Measurements from ENCODE around the gene TRABD2A.
"Not testable (repeated sequence)": the region's sequence is repeated elsewhere in the genome, so short reads cannot be mapped to it uniquely, and the experiment has no call there.

Gene TRABD2A, protein sequence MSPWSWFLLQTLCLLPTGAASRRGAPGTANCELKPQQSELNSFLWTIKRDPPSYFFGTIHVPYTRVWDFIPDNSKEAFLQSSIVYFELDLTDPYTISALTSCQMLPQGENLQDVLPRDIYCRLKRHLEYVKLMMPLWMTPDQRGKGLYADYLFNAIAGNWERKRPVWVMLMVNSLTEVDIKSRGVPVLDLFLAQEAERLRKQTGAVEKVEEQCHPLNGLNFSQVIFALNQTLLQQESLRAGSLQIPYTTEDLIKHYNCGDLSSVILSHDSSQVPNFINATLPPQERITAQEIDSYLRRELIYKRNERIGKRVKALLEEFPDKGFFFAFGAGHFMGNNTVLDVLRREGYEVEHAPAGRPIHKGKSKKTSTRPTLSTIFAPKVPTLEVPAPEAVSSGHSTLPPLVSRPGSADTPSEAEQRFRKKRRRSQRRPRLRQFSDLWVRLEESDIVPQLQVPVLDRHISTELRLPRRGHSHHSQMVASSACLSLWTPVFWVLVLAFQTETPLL

GRCh38 chr2:84880645-84881521 is at the start of gene TRABD2A:
TSS of gene TRABD2A (minus strand) at chr2:84881084. CDS start at chr2:84881039, 45 bp downstream.
- DNase-seq, result no peak

GRCh38 chr2:84927275-84927627 is 46.4 kb upstream of the TRABD2A start:
- no peak for DNase-seq

DNA sequence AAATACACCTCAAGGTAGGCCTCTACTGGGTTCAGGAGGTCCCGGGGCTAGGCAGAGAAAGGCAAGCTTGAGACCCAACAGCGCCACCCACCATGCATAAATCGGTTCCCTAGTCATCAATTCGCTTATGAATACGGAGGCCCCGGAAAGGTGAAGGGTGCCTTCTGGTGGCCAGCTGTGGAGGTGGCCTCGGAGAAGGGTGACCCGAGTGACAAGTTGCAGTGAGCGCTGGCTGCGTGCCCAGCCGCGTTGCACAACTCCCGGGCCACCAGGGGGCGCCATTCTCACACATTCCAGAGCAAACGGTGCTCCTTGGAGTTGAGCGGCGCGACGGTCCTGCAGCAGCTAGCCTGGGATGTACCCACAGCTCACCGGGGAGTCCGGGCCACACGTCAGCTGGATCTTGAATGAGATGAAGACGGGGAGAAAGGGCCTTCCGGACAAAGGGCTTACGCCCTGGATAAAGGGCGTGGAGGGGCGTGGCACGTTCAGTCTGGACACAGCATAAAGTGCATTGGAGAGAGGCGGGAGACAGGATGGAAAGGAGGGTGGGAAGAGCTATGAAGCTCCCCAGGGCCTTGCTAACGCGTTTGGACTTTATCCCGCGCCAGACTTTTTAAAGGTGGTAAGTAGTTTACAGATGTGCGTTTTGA is 45.0 kb upstream of the TRABD2A start:
- peak; percentile 84 for DNase-seq

- no peak for DNase-seq
Measured at GRCh38 chr2:84925336-84925723, 44.4 kb upstream of the TRABD2A start.

GRCh38 chr2:84924173-84925106 is 43.6 kb upstream of the TRABD2A start:
- DNase-seq, result no peak

- DNase-seq, result no peak
Measured at GRCh38 chr2:84923009-84923408, 42.1 kb upstream of the TRABD2A start.

DNA sequence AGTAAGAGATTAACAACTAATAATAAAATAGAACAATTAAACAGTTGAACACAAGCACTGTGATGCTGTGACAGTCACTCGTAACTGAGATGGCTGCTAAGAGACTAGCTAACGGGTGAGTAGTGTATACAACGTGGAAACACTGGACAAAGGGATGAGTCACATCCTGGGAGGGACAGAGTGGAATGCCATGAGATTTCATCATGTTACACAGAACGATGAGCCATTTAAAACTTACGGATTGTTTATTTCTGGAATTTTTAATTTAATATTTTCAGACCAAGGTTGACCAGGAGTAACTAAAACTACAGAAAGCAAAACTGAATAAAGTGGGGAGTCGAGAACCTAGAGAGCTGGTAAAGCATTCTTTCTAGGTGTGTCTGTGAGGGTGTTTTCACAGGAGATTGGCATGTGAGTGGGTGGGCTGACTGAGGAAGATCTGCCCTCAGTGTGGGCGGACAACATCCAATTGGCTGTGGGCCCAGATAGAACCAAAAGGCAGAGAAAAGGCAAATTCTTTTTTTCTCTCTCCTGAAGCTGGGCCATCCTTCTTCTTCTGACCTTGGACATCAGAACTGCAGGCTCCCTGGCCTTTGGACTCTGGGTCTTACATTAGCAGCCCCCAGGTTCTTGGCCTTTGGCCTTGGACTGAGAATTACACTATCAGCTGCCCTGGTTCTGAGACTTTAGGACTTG is 39.1 kb upstream of the TRABD2A start:
- DNase-seq, result peak; percentile 35

- DNase-seq, result no peak
Measured at GRCh38 chr2:84918430-84918829, 37.5 kb upstream of the TRABD2A start.

DNA sequence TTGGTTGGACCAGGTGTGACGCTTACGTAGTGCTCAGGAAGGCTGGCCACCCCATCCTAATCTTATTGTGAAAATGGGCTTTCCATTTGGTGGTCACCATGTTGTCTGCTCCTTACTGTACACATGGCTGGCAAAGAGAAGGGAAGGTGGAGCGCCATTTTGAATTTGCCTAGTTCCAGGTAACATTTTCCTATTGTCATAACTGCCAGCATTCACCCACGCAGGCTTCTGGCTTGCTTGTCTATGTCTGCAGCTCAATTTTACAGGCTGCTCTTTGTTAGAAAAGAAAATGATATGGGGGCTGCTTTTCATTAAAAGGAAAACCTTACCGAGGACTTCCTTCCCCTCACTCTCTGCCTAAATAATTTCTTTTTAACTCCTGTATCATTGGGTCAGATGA is 36.9 kb upstream of the TRABD2A start:
- not testable (repeated sequence) for DNase-seq

DNA sequence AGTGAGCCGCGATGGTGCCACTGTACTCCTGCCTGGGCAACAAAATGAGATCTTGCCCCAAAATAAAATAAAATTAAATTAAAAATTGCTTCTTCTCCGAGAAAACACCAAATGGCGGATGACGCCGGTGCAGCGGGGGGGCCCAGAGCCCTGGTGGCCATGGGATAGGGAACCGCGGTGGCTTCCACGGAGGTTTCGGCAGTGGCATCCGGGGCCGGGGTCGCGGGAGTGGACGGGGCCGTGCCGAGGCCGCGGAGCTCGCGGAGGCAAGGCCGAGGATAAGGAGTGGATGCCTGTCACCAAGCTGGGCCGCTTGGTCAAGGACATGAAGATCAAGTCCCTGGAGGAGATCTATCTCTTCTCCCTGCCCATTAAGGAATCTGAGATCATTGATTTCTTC is 34.8 kb upstream of the TRABD2A start:
- not testable (repeated sequence) for DNase-seq

DNA sequence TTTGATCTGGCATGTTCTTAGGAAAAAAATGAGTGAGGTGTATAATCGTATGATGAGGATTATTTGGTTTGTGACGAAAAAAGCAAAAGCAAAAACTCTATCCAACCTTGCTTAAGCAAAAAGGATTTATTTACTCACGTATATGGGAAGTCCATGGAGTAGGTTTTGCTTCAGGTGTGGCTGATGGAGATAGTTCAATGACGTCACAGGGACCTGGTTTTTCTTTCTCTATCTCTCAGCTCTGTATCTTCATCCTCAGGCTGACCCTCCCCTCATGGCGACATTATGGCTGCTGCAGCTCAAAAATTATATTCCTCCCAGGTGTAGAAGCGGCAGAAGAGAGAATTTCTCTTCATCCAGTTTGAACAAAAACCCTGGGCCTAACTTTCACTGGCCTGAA is 33.5 kb upstream of the TRABD2A start:
- no peak for DNase-seq

DNA sequence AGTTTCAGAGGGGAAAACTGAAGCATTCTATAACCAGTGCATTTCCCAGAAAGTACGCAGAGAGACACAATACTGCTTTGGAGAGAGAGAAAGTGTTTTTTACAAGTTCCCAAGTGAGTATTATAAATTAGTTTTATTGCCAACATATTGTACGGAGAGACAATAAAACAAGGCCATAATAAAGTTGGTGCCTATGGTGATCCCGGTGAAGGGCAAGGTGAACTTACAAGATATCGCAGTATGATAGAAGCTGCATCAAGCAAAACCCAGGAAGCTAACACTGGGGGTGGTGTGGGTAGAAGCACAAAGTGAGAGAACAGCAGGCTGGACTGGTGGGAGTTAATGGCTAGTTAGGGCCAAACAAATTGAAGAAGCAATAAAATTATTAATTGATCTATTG is 32.1 kb upstream of the TRABD2A start:
- no peak for DNase-seq

DNA sequence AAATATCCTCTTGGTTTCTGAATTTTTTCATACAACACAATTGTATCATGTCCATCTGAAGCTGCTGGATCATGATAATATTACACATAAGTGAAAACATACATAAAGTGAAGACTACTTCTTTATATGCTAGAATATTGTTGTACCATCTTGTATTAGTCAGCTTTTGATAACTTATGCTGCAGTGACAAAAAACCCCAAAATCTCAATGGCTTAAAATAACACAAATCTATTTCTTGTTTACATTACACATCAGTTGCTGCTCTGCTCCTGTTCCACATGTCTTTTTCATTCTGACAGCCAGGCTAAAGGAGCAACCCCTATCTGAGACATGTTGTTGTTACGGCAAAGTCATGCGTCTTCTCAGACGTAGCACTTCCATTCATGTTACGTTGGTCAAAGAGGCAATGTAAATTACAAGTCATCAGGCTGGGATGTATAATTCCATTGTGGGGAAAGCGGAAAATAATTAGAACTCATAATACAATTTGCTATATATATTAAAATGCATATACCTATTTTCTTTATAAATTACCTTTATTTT is 30.3 kb upstream of the TRABD2A start:
- no peak for DNase-seq

DNA sequence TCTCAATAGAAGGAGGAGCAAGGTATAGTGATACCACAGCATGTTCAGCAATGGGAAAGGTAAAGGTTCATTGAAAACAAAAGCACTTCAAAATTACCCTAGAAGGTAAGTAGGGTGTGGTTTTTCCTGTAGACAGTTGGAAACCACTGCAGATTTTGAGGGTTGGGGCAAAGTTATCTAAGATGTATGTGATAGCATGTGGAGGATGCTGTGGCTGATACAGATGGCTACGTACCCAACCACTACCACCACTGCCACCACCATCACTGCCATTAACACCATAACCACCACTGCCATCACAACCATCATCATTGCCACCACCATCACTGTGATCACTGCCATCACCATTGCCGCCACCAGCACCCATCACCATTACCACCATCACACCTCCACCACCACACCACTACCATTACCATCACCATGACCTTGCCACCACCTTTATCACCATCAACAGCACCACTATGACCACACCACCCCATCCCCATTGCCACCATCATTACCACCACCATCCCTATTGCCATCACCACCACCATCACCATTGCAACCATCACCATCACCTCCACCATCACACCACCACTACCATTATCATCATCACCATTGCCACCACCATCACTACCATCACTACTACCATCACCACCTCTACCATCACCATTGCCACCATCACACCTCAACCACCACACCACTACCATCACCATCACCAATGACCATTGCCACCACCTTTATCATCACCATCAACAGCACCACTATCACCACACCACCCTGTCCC is 28.2 kb upstream of the TRABD2A start:
- DNase-seq, result no peak

DNA sequence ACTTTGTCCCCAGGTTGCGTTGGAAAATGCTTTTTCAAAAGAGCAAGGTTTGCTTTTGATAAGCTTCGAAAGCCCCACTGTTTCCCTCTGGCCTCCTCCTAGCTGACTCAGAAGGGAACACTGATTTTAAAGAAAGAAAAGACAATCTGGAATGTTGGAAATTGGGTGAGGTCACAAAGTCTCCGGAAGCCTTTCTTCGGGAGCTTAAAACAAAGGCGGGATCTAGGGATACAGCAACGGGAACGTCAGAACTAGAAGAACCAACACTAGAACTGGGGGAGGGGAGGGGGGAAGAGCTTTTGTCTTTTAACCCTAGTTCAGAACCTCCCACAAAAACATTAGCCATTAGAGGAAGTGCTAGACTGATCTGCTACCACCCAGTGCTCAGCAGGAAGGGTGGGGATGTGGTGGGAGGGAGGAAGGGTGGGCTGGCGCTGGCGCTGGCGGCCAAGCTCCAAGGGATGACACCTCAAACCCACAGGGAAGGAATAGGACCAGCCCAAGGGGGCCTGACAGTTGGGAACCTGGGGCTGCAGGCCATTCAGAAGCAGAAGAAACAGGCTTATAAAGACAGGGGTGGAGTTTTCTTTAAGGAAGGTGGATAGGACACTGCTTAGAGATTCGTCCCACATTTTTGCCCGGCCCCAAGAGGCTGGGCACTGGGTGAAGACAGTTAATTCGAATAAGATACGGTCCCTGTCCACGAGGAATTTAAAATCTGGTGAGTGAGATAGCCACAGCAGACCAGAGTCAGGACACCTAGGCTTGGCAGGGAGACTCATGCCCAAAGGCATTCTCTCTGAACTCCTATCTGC is 26.2 kb upstream of the TRABD2A start:
- no peak for DNase-seq

- DNase-seq, result no peak
Measured at GRCh38 chr2:84906108-84906899, 25.4 kb upstream of the TRABD2A start.

GRCh38 chr2:84905181-84906107 is 24.6 kb upstream of the TRABD2A start, which contains the start of gene TMSB10:
TSS of gene TMSB10 (plus strand) at chr2:84905656.
- peak; percentile 46 for DNase-seq
